ENCODE measurements around the gene COL7A1. TPM values are rescaled to one million over a fixed set of nuclear protein-coding genes. Genes with fewer than 3 reads are reported as not detected.

Gene COL7A1
- total RNA-seq, 1 experiment from 2014 or later, result 16.4 TPM

GRCh38 chr3:48556796-48557626 is 38.1 kb downstream of the COL7A1 start, which contains the start of gene PFKFB4:
Gene PFKFB4 (minus strand): TSS chr3:48556803. CDS start chr3:48556777, 26 bp downstream.
- Histone ChIP-seq H3K27ac (ENCODE audit: low read depth, low read length, poor library complexity, severe bottlenecking) (peak within 1 kb of the TSS; percentile 38), H3K27me3 (replicated peaks; ENCODE audit: insufficient read depth, low read depth, low read length, poor library complexity) (no peaks in the 10 kb centered on the region), H3K9me3 (ENCODE audit: low read depth, low read length, poor library complexity, severe bottlenecking) (no peaks in the 10 kb centered on the region), H3K4me3 (ENCODE audit: low read depth, low read length, poor library complexity, severe bottlenecking) (peak within 1 kb of the TSS; percentile 60), H3K36me3 (ENCODE audit: insufficient read depth, low read length, poor library complexity, severe bottlenecking) (no peaks in the 10 kb centered on the region), H3K4me1 (ENCODE audit: insufficient read depth, low read length, poor library complexity, severe bottlenecking) (no peaks in the 10 kb centered on the region)
- POLR2A ChIA-PET (ENCODE audit: low non-redundant PET), result no interaction called here
- intact Hi-C loops (cut with micrococcal nuclease; ENCODE audit: unreplicated experiment), result no loop called here
- TF ChIP-seq EZH2 (IDR thresholded peaks at IDR 0.05; ENCODE audit: borderline replicate concordance, low read depth, low read length, poor library complexity, severe bottlenecking), result no peak
- TF ChIP-seq, protein P1, sequence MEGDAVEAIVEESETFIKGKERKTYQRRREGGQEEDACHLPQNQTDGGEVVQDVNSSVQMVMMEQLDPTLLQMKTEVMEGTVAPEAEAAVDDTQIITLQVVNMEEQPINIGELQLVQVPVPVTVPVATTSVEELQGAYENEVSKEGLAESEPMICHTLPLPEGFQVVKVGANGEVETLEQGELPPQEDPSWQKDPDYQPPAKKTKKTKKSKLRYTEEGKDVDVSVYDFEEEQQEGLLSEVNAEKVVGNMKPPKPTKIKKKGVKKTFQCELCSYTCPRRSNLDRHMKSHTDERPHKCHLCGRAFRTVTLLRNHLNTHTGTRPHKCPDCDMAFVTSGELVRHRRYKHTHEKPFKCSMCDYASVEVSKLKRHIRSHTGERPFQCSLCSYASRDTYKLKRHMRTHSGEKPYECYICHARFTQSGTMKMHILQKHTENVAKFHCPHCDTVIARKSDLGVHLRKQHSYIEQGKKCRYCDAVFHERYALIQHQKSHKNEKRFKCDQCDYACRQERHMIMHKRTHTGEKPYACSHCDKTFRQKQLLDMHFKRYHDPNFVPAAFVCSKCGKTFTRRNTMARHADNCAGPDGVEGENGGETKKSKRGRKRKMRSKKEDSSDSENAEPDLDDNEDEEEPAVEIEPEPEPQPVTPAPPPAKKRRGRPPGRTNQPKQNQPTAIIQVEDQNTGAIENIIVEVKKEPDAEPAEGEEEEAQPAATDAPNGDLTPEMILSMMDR (conservative IDR thresholded peaks at IDR 0.05; ENCODE audit: low read depth, low read length), result no peak
- CTCF ChIA-PET, result interaction anchor here (0.7 to 1.0 kb wide), 2 partner anchors 121 to 191 kb away, joined by 4 to 5 read pairs; no protein-coding TSS in a partner anchor
- peak; percentile 96 for DNase-seq (ENCODE audit: low spot score)
- BruUV-seq (replicated peaks), result no TSS peak

GRCh38 chr3:48555949-48556795 is 39.0 kb downstream of the COL7A1 start:
- Histone ChIP-seq H3K36me3 (ENCODE audit: insufficient read depth, low read length, poor library complexity, severe bottlenecking) (no peaks in the 10 kb centered on the region), H3K27me3 (replicated peaks; ENCODE audit: insufficient read depth, low read depth, low read length, poor library complexity) (no peaks in the 10 kb centered on the region), H3K4me1 (ENCODE audit: insufficient read depth, low read length, poor library complexity, severe bottlenecking) (no peaks in the 10 kb centered on the region), H3K27ac (ENCODE audit: low read depth, low read length, poor library complexity, severe bottlenecking) (peak overlapping the region; percentile 30), H3K4me3 (ENCODE audit: low read depth, low read length, poor library complexity, severe bottlenecking) (peak overlapping the region; percentile 60), H3K9me3 (ENCODE audit: low read depth, low read length, poor library complexity, severe bottlenecking) (no peaks in the 10 kb centered on the region)
- no peak for TF ChIP-seq EZH2 (IDR thresholded peaks at IDR 0.05; ENCODE audit: borderline replicate concordance, low read depth, low read length, poor library complexity, severe bottlenecking)
- TF ChIP-seq, protein P1 (conservative IDR thresholded peaks at IDR 0.05; ENCODE audit: low read depth, low read length), result no peak
- POLR2A ChIA-PET (ENCODE audit: low non-redundant PET), result no interaction called here
- intact Hi-C loops (cut with micrococcal nuclease; ENCODE audit: unreplicated experiment), result no loop called here
- CTCF ChIA-PET, result interaction anchor here (1.0 kb wide), 1 partner anchor 120 kb away, joined by 5 read pairs; no protein-coding TSS in a partner anchor
- no TSS peak for BruUV-seq (replicated peaks)
- no peak for DNase-seq (ENCODE audit: low spot score)

DNA sequence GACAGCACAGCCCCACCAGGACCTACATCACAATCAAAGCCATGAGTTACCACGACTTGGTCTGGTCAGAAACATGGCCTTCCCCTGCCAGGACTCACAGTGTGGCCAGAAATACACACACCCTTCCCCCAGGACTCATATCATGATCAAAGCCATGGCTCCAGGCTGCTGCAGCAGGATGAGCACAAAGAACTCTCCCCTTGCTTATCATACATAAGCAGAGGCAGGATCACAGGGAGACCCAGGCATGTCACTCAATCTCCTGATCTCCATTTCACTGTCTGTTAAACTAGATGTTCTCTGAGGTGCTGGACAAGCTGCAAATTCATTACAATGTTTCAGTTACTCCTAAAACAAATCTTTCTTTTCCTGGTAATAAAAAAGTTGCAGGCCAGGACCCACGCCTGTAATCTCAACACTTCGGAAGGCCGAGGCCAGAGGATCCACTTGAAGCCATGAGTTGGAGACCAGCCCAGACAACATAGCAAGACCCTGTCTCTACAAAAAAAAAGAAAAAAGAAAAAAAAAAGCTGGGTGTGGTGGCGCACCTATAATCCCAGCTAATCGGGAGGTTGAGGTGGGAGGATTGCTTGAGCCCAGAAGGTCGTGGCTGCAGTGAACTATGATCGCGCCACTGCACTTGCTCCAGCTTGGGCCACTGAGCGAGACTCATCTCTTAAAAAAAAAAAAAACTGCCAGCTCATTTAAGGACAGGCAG is 39.7 kb downstream of the COL7A1 start:
- DNase-seq (ENCODE audit: low spot score), result no peak
- no peaks in the 10 kb centered on the region for H3K9me3 ChIP-seq (ENCODE audit: low read depth, low read length, poor library complexity, severe bottlenecking)
- peak overlapping the region; percentile 60 for H3K4me3 ChIP-seq (ENCODE audit: low read depth, low read length, poor library complexity, severe bottlenecking)
- CTCF ChIA-PET, result no interaction called here
- no peaks in the 10 kb centered on the region for H3K4me1 ChIP-seq (ENCODE audit: insufficient read depth, low read length, poor library complexity, severe bottlenecking)
- BruUV-seq (replicated peaks), result no TSS peak
- H3K36me3 ChIP-seq (ENCODE audit: insufficient read depth, low read length, poor library complexity, severe bottlenecking), result no peaks in the 10 kb centered on the region
- no peak for TF ChIP-seq EZH2 (IDR thresholded peaks at IDR 0.05; ENCODE audit: borderline replicate concordance, low read depth, low read length, poor library complexity, severe bottlenecking)
- TF ChIP-seq, protein P1 (conservative IDR thresholded peaks at IDR 0.05; ENCODE audit: low read depth, low read length), result no peak
- no peaks in the 10 kb centered on the region for H3K27me3 ChIP-seq (replicated peaks; ENCODE audit: insufficient read depth, low read depth, low read length, poor library complexity)
- H3K27ac ChIP-seq (ENCODE audit: low read depth, low read length, poor library complexity, severe bottlenecking), result no peak overlapping the region
- POLR2A ChIA-PET (ENCODE audit: low non-redundant PET), result no interaction called here
- intact Hi-C loops (cut with micrococcal nuclease; ENCODE audit: unreplicated experiment), result no loop called here

All from A673 (cell line).